ENCODE measurements around the gene NFKBIA. TPM values are rescaled to one million over a fixed set of nuclear protein-coding genes. Genes with fewer than 3 reads are reported as not detected.

The NFKBIA gene
- total and polyA plus RNA-seq, 12 donors, result 41.0 to 98.5 (median 68.6) TPM

- 29 to 30% methylated on average over 14 of the region's 14 CpGs for WGBS, 2 donors
- no peak for TF ChIP-seq CTCF (IDR thresholded peaks at IDR 0.05)
- H3K4me1 ChIP-seq, result peaks cover 5 to 80% (median 56%) of the 10 kb centered on the region in 9 donors
These were observed 901 bp upstream of the NFKBIA start for GRCh38 chr14:35405304-35405996.

GRCh38 chr14:35403603-35404448 is 723 bp downstream of the NFKBIA start:
- intact Hi-C loops (cut with DNase I), result loop anchor here in 9 of 10 donors (1.0 to 10.0 kb wide), 11 partner anchors 19 to 357 kb away; partner anchors contain the start of genes PSMA6 (in 5 of the 9) and FAM177A1 (in 1 of the 9)
- WGBS, 2 donors, result 1% methylated on average over 57 to 79 of the region's 81 CpGs
- Histone ChIP-seq H3K36me3 (peaks cover 0 to 48% (median 36%) of the 10 kb centered on the region in 9 donors), H3K4me3 (peak overlapping the region; percentile 64 to 93 (median 80)), H3K9me3 (no peaks in the 10 kb centered on the region), H3K4me1 (peaks cover 5 to 88% (median 68%) of the 10 kb centered on the region in 9 donors), H3K27ac (peak overlapping the region; percentile 99 to 100 (median 100)), H3K27me3 (no peaks in the 10 kb centered on the region)
- DNase-seq, result peak; percentile 97 to 99
- TF ChIP-seq CTCF (IDR thresholded peaks at IDR 0.05), result peak in 1 of 9 donors; percentile 8
- ATAC-seq, result peak; percentile 83 to 93 (median 86)

More at GRCh38 chr14:35405304-35405996, 901 bp upstream of the NFKBIA start:
- ATAC-seq, result no peak
- DNase-seq, result peak in 1 of 2 donors; percentile 35
- Histone ChIP-seq H3K36me3 (peaks cover 0 to 33% (median 31%) of the 10 kb centered on the region in 9 donors), H3K27me3 (no peaks in the 10 kb centered on the region), H3K4me3 (peak overlapping the region; percentile 64 to 93 (median 80)), H3K27ac (peak overlapping the region; percentile 99 to 100 (median 100)), H3K9me3 (no peaks in the 10 kb centered on the region)
- intact Hi-C loops (cut with DNase I), result loop anchor here in 6 of 10 donors (2.0 to 10.0 kb wide), 8 partner anchors 101 to 283 kb away; partner anchors contain the start of genes PSMA6 (in 2 of the 6), PPP2R3C (in 1 of the 6) and PRORP (in 1 of the 6)

GRCh38 chr14:35403114-35403602 is 1.4 kb downstream of the NFKBIA start:
- no peak for TF ChIP-seq CTCF (IDR thresholded peaks at IDR 0.05)
- 7% methylated on average over 8 of the region's 8 CpGs for WGBS, 2 donors
- no peaks in the 10 kb centered on the region for H3K9me3 ChIP-seq
- peaks cover 0 to 48% (median 36%) of the 10 kb centered on the region in 9 donors for H3K36me3 ChIP-seq
- peak in 6 of 8 donors; percentile 7 to 45 (median 14) for ATAC-seq
- peak; percentile 32 to 37 for DNase-seq
- peak overlapping the region; percentile 84 to 100 (median 100) for H3K27ac ChIP-seq
- peaks cover 5 to 88% (median 73%) of the 10 kb centered on the region in 9 donors for H3K4me1 ChIP-seq
- no peaks in the 10 kb centered on the region for H3K27me3 ChIP-seq
- H3K4me3 ChIP-seq, result peak overlapping the region; percentile 64 to 93 (median 80)
- intact Hi-C loops (cut with DNase I), result loop anchor here in 7 of 10 donors (2.0 to 10.0 kb wide), 7 partner anchors 61 to 356 kb away; partner anchors contain the start of genes FAM177A1 (in 1 of the 7) and PSMA6 (in 1 of the 7)
